GM19324 (cell line): Measurements from ENCODE around the gene TSSK2.
A peak's percentile ranks its signal among the peaks of the same experiment; 100 is the strongest.
"Not testable (repeated sequence)": the region's sequence is repeated elsewhere in the genome, so short reads cannot be mapped to it uniquely, and the experiment has no call there.

Experiments
- ATAC-seq: cut with Tn5 transposase; IDR thresholded peaks from one replicate; pipeline ENCODE4 v1.9.1; 2021; ENCODE audit warnings: mild to moderate bottlenecking, moderate library complexity; ENCODE audit not compliant: unreplicated experiment, low FRiP score

TSSK2 gene

DNA sequence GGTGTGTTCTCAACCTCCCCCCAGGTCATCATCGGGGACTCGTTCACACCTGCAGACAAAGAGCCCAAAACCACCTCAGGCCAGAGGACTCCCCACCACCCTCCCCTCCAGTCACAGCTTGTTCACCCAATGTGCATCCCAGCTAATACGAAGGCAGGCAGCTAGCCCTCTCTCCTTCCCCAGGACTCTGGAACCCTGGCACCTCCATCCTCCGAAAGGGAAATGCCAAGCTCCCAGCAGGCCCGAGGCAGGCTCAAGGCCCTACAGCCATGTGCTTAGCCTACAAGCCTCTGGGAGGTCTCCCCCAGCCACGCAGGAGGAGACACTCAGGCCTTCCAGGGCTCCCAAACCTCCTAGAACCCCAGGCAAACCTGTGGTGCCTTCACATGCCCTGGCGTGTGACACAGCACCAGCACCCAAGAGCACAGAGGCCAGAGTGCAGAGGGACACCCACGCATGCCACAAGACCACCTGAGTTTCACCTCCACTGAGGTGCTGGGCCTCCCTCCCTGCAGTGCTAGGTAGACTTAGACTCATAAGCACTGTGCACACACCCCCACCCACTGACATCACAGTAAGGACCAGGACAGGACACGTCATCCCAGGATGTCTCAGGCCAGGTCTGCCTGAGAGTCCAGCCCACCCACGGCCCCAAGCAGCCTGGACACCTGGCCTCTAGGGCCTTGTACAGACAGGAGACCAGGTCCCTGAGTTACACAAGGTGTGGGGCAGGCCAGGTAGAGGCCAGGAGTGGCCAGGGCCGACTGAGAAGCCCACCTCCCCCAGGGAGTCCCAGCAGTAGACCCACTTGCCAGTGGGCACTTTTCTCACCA lies 6.5 kb downstream of the TSSK2 start:
- ATAC-seq, result no peak

- ATAC-seq, result no peak
Measured at GRCh38 chr22:19138217-19139000, 7.3 kb downstream of the TSSK2 start.

- ATAC-seq, result no peak
Measured at GRCh38 chr22:19139001-19139356, 7.9 kb downstream of the TSSK2 start.

- ATAC-seq, result no peak
Measured at GRCh38 chr22:19139974-19140373, 8.9 kb downstream of the TSSK2 start.

DNA sequence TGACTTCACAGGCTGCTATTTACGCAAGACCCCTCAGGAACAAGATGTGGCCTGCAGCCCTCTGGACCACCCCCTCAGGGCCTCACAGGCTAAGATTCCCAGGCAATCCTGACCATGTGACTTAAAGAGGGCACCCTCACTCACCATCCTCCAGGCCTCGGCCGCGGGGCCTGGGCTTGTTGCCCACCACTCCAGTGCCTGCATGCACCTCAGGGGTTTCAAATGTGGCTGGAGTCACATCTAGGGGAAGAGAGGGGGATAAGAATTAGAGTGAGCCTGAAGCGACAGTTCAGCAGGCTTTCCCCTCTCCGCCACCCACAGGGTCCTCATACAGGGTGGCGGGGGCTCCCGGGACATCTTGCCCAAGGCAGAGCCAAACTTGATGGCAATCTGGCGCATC lies 11.3 kb downstream of the TSSK2 start:
- no peak for ATAC-seq

GRCh38 chr22:19143212-19143611 lies 12.1 kb downstream of the TSSK2 start:
- ATAC-seq, result no peak

GRCh38 chr22:19143967-19144400 lies 12.9 kb downstream of the TSSK2 start:
- peak; percentile 3 for ATAC-seq

GRCh38 chr22:19146215-19146968 lies 15.3 kb downstream of the TSSK2 start:
- no peak for ATAC-seq

- no peak for ATAC-seq
Measured at GRCh38 chr22:19147195-19147780, 16.2 kb downstream of the TSSK2 start.

GRCh38 chr22:19148417-19149046 lies 17.4 kb downstream of the TSSK2 start:
- no peak for ATAC-seq

DNA sequence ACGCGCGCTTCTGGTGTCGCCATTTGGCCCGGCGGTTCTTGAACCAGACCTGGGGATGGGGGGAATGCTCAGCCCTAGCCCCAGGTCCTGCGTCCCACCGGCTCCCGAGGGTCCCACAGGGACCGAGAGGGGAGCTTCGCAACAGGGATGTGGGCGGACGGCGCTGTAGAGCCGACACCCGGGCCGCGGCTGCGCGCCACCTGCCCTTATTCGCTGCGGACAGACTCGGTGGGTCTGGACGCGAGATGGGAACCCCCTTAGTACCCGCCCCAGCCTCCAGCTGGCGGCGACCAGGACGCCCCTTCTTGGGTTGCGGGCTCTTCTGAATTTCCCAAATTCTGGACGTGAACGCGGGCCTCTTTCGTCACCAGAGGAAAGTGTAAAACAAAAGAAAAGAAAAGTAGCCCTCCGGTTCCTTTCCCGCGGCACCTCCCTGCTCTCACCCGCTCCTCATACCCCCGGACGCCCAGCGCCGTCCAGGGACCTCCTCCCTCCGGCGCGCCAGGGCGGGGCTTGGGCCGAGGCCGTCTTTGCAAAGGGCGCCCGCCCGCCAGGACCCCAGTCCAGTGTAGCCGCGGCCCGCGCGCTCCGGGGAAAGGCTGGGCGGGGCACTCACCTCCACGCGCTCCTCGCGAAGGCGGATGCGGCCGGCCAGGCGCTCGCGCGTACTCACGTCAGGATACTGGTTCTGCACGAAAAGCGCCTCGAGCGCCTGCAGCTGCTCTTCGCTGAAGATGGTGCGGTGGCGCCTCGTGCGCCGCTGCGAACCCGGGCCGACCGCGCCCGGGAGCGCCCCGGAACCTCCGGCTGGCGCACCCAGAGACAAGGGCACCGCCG lies 18.2 kb downstream of the TSSK2 start:
- ATAC-seq, result no peak

- ATAC-seq, result no peak
Measured at GRCh38 chr22:19149991-19150390, 18.9 kb downstream of the TSSK2 start, which contains the start of gene GSC2. TSS of gene GSC2 (minus strand) at chr22:19150292. CDS start at chr22:19150283, 9 bp downstream.

DNA sequence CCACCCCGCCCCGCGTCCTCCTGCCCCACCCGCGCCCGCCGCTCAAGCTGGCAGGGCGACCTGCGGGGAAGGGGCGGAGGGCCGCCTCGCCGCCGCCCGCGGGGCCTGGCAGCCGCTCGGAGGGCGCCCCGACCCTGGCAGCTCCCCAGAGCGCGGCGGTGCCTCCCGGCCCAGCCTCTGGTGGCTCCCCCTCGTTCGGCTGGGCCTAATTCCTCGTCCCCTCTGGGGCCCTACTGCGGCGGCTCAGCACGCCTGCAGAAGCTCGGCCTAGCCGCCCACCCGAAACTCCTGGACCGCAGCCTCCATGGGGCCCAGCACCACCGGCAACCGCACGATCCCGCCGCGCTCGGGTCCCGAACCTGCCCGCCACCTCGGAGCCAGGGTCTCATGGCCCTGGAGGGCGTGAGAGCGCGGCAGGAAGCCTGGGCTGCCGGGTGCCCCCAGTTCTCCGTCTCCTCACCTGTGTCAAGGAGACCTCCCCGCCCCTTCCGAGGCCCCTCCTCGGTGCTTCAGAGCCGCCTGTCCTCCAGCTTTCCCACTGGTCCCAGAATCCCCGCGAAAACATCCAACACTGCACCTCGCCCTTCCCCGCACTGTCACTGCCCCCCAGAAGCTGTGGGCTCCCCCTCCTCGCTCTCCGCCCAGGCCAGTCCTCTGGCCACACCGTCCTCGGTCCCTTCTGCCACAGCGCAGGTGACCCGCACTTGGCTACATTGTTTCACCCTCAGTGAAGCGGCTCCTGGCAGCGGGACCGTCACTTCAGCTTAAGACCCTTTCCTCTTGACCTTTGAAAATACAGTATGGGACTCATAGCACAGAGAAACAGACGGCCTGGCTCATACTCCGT lies 19.6 kb downstream of the TSSK2 start:
- no peak for ATAC-seq

GRCh38 chr22:19151329-19152191 lies 20.5 kb downstream of the TSSK2 start:
- no peak for ATAC-seq

- no peak for ATAC-seq
Measured at GRCh38 chr22:19152942-19153883, 22.1 kb downstream of the TSSK2 start.

- ATAC-seq, result not testable (repeated sequence)
Measured at GRCh38 chr22:19156109-19156508, 25.0 kb downstream of the TSSK2 start.
